Ishikawa (cell line): ENCODE results near the gene TBC1D22B.

Experiments
- CREB1 ChIP-seq: IDR thresholded peaks from 2 replicates; pipeline ENCODE4 v1.6.1; 2012; ENCODE audit warnings: low read depth
- EP300 ChIP-seq: IDR thresholded peaks from 2 replicates; pipeline ENCODE4 v1.6.1; 2012; ENCODE audit warnings: borderline replicate concordance

DNA sequence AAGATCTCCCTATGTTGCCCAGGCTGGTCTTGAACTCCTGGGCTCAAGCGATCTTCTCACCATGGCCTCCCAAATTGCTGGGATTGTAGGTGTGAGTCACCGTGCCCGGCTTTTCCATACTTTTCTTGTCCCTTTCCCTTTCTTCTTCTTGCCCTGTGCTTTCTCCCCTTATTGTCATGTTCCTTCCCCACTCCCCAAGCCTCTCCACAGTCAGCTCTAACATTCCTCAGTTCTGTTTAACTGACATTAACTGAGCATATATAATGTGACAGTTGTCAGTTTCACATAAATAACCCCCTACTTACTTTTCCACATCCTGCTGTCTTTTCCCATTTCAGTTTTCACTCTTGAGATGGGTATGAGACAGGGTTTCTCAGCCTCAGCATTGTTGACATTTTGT lies 86.7 kb downstream of the TBC1D22B start:
- TF ChIP-seq CREB1 (no peak), EP300 (no peak)
